K562 (cell line): ENCODE results near the gene DHRS3. TPM values are rescaled to one million over a fixed set of nuclear protein-coding genes. Genes with fewer than 3 reads are reported as not detected.

Source experiments
- ATAC-seq: fragments of 200-7000 bp; cut with Tn5 transposase; 3 replicates; pipeline ENCODE4 v1.9.1; 2020; ENCODE audit warnings: moderate library complexity
- BruUV-seq: library from RNA; stranded (reverse); fragments of 400-500 nt; replicated peaks from 2 replicates; lab custom pipeline; 2021; lab: Mats Ljungman, UMichigan
- CTCF ChIA-PET: fragments of 300-600 bp; formaldehyde crosslinking; extraction: SDS; loops from one replicate; lab custom pipeline; 2021; ENCODE audit warnings: low intra/inter-chr PET ratio; lab: Yijun Ruan, JAX
- POLR2A ChIA-PET: fragments of 300-600, 350-650 bp; sonication (Branson Sonifier 250); formaldehyde crosslinking; extraction: SDS; loops from one replicate; lab custom pipeline; 2021; ENCODE audit warnings: antibody characterized with exemption, inconsistent platforms; lab: Yijun Ruan, JAX
- DNase-seq, 4 experiments: peaks; one replicate each; pipeline versions ENCODE4 v3.0.0 to v3.0.0-alpha.2; 2011 to 2018; ENCODE audit warnings: low spot score in 3 of 4, mixed read lengths in 3 of 4; ENCODE audit errors: extremely low read depth in 1 of 4
- FAIRE-seq: peaks from 2 replicates; lab custom pipeline; 2011; peaks lifted over from hg19 to GRCh38; lab: Jason Lieb, UNC
- H2AFZ ChIP-seq: 2 replicates; pipeline ENCODE4 v1.6.0; 2011; ENCODE audit warnings: low read depth, low read length, control low read depth, inconsistent platforms
- H3K27ac ChIP-seq: fragments of 200-600 bp; 3 replicates; pipeline ENCODE4 v1.8.0; 2011; ENCODE audit warnings: low read depth, mild to moderate bottlenecking, control low read depth, inconsistent platforms, low read length, moderate library complexity, mixed read lengths; ENCODE audit errors: extremely low read depth
- H3K27me3 ChIP-seq, 2 experiments: fragments of 300-600 bp in 1 of 2; 2 replicates in 1 of 2; 3 replicates in 1 of 2; pipeline versions ENCODE4 v1.6.0 to v1.8.0; 2011; ENCODE audit warnings: inconsistent platforms in 2 of 2, low read length in 2 of 2, mild to moderate bottlenecking in 1 of 2, mixed read lengths in 1 of 2, moderate library complexity in 1 of 2; ENCODE audit not compliant: control insufficient read depth in 2 of 2, insufficient read depth in 2 of 2
- H3K36me3 ChIP-seq: fragments of 300-600 bp; 3 replicates; pipeline ENCODE4 v1.8.0; 2011; ENCODE audit warnings: mild to moderate bottlenecking, low read length, inconsistent platforms; ENCODE audit not compliant: control insufficient read depth, insufficient read depth
- H3K4me1 ChIP-seq, 2 experiments: fragments of 200-600 bp in 1 of 2; replicated peaks in 1 of 2; 2 replicates in 1 of 2; 3 replicates in 1 of 2; pipeline versions ENCODE4 v1.5.1 to v1.8.0; 2011; ENCODE audit warnings: inconsistent platforms in 2 of 2, low read length in 2 of 2, mild to moderate bottlenecking in 1 of 2, mixed read lengths in 1 of 2, moderate library complexity in 1 of 2; ENCODE audit not compliant: control insufficient read depth in 2 of 2, insufficient read depth in 2 of 2
- H3K4me2 ChIP-seq: 2 replicates; pipeline ENCODE4 v1.6.1; 2011; ENCODE audit warnings: low read length, control low read depth, inconsistent platforms, mixed read lengths; ENCODE audit not compliant: insufficient read depth
- H3K4me3 ChIP-seq: fragments of 200-600 bp; sonication (generic), shearing (Covaris generic); 2 replicates; pipeline ENCODE4 v1.5.1; 2016; ENCODE audit warnings: control low read depth, inconsistent platforms
- H3K79me2 ChIP-seq: fragments of 200-600 bp; 3 replicates; pipeline ENCODE4 v1.8.0; 2011; ENCODE audit warnings: low read length, inconsistent platforms; ENCODE audit not compliant: control insufficient read depth, insufficient read depth
- H3K9ac ChIP-seq, 2 experiments: 2 replicates each; pipeline versions ENCODE4 v1.6.0 to v1.6.1; 2011; ENCODE audit warnings: low read depth in 2 of 2, low read length in 2 of 2, control low read depth in 1 of 2, inconsistent platforms in 1 of 2, mild to moderate bottlenecking in 1 of 2, mixed read lengths in 1 of 2; ENCODE audit not compliant: insufficient read depth in 1 of 2
- H3K9me1 ChIP-seq: one replicate; pipeline ENCODE4 v1.6.0; 2011; ENCODE audit warnings: inconsistent platforms, mild to moderate bottlenecking, low read length, moderate library complexity; ENCODE audit not compliant: control insufficient read depth, insufficient read depth
- H3K9me3 ChIP-seq: replicated peaks from 2 replicates; pipeline ENCODE4 v1.5.1; 2011; ENCODE audit warnings: low read depth, low read length, inconsistent platforms; ENCODE audit not compliant: control insufficient read depth, insufficient read depth
- H4K20me1 ChIP-seq: replicated peaks from 2 replicates; pipeline ENCODE4 v1.6.1; 2011; ENCODE audit warnings: low read length, inconsistent platforms, mixed read lengths; ENCODE audit not compliant: control insufficient read depth, insufficient read depth
- ARNT ChIP-seq, 2 experiments: fragments of 450-650 bp; IDR thresholded peaks; 2 replicates each; pipeline ENCODE4 v1.6.1; 2016; ENCODE audit warnings: mild to moderate bottlenecking in 1 of 2
- CEBPG ChIP-seq, 3 experiments: fragments of 200-800 bp in 1 of 3; sonication (Bioruptor generic) in 1 of 3; sonication (generic) in 1 of 3; formaldehyde crosslinking in 1 of 3; IDR thresholded peaks in 2 of 3; conservative IDR thresholded peaks in 1 of 3; 2 replicates each; pipeline versions ENCODE4 v1.6.1 to v1.8.0; 2016 to 2022; ENCODE audit warnings: missing compliant biosample characterization in 2 of 3, missing genetic modification characterization in 2 of 3, mild to moderate bottlenecking in 1 of 3, missing genetic modification reagents in 1 of 3
- HNRNPK ChIP-seq: fragments of 200-400 bp; formaldehyde crosslinking; IDR thresholded peaks from one replicate; pipeline ENCODE4 v1.6.1; 2018; ENCODE audit warnings: mild to moderate bottlenecking, low read depth, low read length; ENCODE audit not compliant: poor library complexity, severe bottlenecking
- MXI1 ChIP-seq: IDR thresholded peaks from 2 replicates; pipeline ENCODE4 v1.6.1; 2011; ENCODE audit warnings: low read depth, mild to moderate bottlenecking, improper control_type of control experiment, low read length
- POLR2H ChIP-seq: IDR thresholded peaks from 2 replicates; pipeline ENCODE4 v1.6.1; 2016; ENCODE audit warnings: missing genetic modification characterization, low read depth, mild to moderate bottlenecking, control low read depth, missing compliant biosample characterization, moderate library complexity
- RBM15 ChIP-seq: fragments of 200-400 bp; formaldehyde crosslinking; IDR thresholded peaks from 2 replicates; pipeline ENCODE4 v1.6.1; 2018; ENCODE audit warnings: mild to moderate bottlenecking, low read length, moderate library complexity; ENCODE audit not compliant: insufficient read depth
- SIN3A ChIP-seq, 2 experiments: fragments of 150-350 bp in 1 of 2; IDR thresholded peaks; 2 replicates each; pipeline ENCODE4 v1.6.1; 2011 to 2016; ENCODE audit warnings: borderline replicate concordance in 2 of 2, low read depth in 2 of 2, low read length in 2 of 2, mild to moderate bottlenecking in 2 of 2, moderate library complexity in 2 of 2; ENCODE audit not compliant: control insufficient read depth in 1 of 2
- SLC30A9 ChIP-seq: fragments of 250-450 bp; sonication (Bioruptor Pico); IDR thresholded peaks from 2 replicates; pipeline ENCODE4 v1.8.0; 2022; ENCODE audit warnings: mild to moderate bottlenecking, moderate library complexity
- SMAD3 ChIP-seq: fragments of 450-650 bp; formaldehyde crosslinking; conservative IDR thresholded peaks from 2 replicates; pipeline ENCODE4 v1.4.0; 2020; ENCODE audit warnings: mild to moderate bottlenecking
- SMARCC2 ChIP-seq: fragments of 450-650 bp; IDR thresholded peaks from 2 replicates; pipeline ENCODE4 v1.6.1; 2017; ENCODE audit warnings: antibody characterized with exemption, moderate library complexity, mild to moderate bottlenecking, low read depth
- ZNF212 ChIP-seq: fragments of 450-650 bp; formaldehyde crosslinking; IDR thresholded peaks from 2 replicates; pipeline ENCODE4 v1.4.0; 2020; ENCODE audit warnings: mild to moderate bottlenecking
- WGBS: fragments of 100-300 bp; shearing (Covaris generic); methylation state at CpG from one replicate; pipeline ENCODE4 v1.1.6; 2016; ENCODE audit warnings: low coverage, mixed read lengths; ENCODE audit not compliant: insufficient coverage; ENCODE audit errors: missing lambda C conversion rate; 5-methylcytosine and 5-hydroxymethylcytosine counted together
- in situ Hi-C: fragments of 300-500 bp; cut with MboI; formaldehyde crosslinking; loops from 4 replicates; pipeline ENCODE4 v1.15.0; 2018; ENCODE audit warnings: inconsistent platforms, mixed read lengths
- intact Hi-C: fragments of 100-400 bp; cut with micrococcal nuclease; formaldehyde crosslinking; loops from 2 replicates; pipeline ENCODE4 v1.14.2; 2022
- polyA plus RNA-seq, 8 experiments: library from polyadenylated mRNA; depleted of rRNA in 4 of 8; stranded (reverse) in 5 of 8; unstranded in 3 of 8; fragments of >200 nt; fragmentation: Nextera tagmentation in 2 of 8; fragmentation: Illumina TruSeq in 1 of 8; extraction: Ambion mirVana in 2 of 8; extraction: Trizol in 1 of 8; gene quantifications; 2 replicates each; pipeline versions ENCODE4 v1.2.1 to v1.2.3, GENCODE V29; 2011 to 2014; ENCODE audit warnings: inconsistent platforms in 1 of 8, missing spikeins in 1 of 8
- total RNA-seq, 7 experiments: library from RNA; depleted of rRNA in 6 of 7; stranded (reverse); fragments of >200 nt in 6 of 7; fragmentation: Illumina TruSeq in 2 of 7; extraction: Trizol in 2 of 7; gene quantifications; 2 replicates each; pipeline versions ENCODE4 v1.2.1 to v1.2.3, GENCODE V29; 2011 to 2021; ENCODE audit warnings: low replicate concordance in 1 of 7
- TF ChIP-seq, protein P1 (sequence below): fragments of 450-650 bp; IDR thresholded peaks from 2 replicates; pipeline ENCODE4 v1.7.0; 2016; ENCODE audit warnings: borderline replicate concordance
- TF ChIP-seq, protein P2 (sequence below): sonication (generic); formaldehyde crosslinking; IDR thresholded peaks from 2 replicates; pipeline ENCODE4 v1.8.0; 2022; ENCODE audit warnings: mild to moderate bottlenecking, missing genetic modification reagents
- TF ChIP-seq, protein P3 (sequence below): fragments of 450-650 bp; formaldehyde crosslinking; IDR thresholded peaks from 2 replicates; pipeline ENCODE4 v1.4.0; 2022; ENCODE audit warnings: mild to moderate bottlenecking, moderate library complexity
- TF ChIP-seq, protein P4 (sequence below): fragments of 450-650 bp; IDR thresholded peaks from one replicate; pipeline ENCODE4 v1.6.1; 2018; ENCODE audit warnings: mild to moderate bottlenecking, moderate library complexity; ENCODE audit not compliant: partially characterized antibody

Gene DHRS3
- total and polyA plus RNA-seq, 9 of the 15 experiments (the other 6 are each of a cell fraction or from before 2014, with no cell fraction given) = 21.0 to 116 (median 58.7) TPM

DNA sequence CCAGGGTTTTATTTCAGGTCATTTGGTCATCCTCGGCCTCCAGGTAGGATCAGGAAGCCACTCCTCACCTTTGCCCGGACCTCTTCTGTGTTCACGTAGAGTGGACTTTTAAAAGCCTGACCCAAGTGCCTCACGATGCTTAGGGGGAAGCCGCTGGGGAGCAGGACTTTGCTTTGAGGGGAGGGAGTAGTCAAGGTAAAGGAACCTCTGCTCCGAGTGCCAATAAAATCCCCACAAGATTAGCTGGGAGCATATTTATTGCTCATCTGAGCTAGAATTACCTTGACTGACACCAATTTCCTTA lies 603 bp upstream of the DHRS3 start (continued):
- TF ChIP-seq, protein P1, sequence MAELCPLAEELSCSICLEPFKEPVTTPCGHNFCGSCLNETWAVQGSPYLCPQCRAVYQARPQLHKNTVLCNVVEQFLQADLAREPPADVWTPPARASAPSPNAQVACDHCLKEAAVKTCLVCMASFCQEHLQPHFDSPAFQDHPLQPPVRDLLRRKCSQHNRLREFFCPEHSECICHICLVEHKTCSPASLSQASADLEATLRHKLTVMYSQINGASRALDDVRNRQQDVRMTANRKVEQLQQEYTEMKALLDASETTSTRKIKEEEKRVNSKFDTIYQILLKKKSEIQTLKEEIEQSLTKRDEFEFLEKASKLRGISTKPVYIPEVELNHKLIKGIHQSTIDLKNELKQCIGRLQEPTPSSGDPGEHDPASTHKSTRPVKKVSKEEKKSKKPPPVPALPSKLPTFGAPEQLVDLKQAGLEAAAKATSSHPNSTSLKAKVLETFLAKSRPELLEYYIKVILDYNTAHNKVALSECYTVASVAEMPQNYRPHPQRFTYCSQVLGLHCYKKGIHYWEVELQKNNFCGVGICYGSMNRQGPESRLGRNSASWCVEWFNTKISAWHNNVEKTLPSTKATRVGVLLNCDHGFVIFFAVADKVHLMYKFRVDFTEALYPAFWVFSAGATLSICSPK = no peak
- no peak for TF ChIP-seq MXI1
- TF ChIP-seq HNRNPK = no peak

DNA sequence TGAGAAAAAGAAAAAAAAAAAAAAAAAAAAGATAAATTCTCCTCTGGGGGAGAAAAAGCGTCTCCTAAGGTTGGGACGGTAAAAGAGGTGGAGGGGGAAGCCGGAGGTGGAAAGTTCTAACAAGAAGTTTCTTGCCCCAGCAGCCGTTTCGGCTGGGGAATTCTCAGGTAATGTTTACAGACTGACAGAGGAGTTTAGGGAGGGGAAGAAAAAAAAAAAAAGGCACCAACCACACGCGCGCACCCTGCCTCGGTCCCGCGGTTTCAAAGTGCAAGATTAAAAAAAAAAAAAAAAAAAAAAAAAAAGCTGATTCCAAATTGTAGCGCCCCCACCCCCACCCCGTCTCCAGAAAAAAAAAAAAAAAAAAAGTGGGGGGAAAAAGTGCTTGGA lies 504 bp downstream of the DHRS3 start:
- no peak for ATAC-seq
- BruUV-seq = no TSS peak
- DNase-seq = peak in 1 of 4 experiments; percentile 58
- Histone ChIP-seq H2AFZ (peak overlapping the region; percentile 80), H3K9me3 (0 out of 2 replicates have a peak, but pooled peaks cover 2% of the 10 kb centered on the region), H3K4me2 (peak overlapping the region; percentile 97; the same call in 1 of the 2 replicates), H3K9me1 (no peaks in the 10 kb centered on the region), H4K20me1 (0 out of 2 replicates have a peak, but pooled peaks cover 5% of the 10 kb centered on the region), H3K9ac (peak overlapping the region; percentile 94 to 97), H3K27ac (peak overlapping the region; percentile 94), H3K4me3 (peak overlapping the region; percentile 71), H3K4me1 (peaks cover 28 to 38% of the 10 kb centered on the region in 2 experiments), H3K36me3 (peaks cover 28% of the 10 kb centered on the region), H3K79me2 (peaks cover 79% of the 10 kb centered on the region), H3K27me3 (no peaks in the 10 kb centered on the region)
- in situ Hi-C loops (loop anchor here (5.0 to 25.0 kb wide), 2 partner anchors 210 to 305 kb away; no protein-coding TSS in a partner anchor), intact Hi-C loops (loop anchor here (5.0 kb wide), 2 partner anchors 90 to 140 kb away; no protein-coding TSS in a partner anchor)
- no peak for FAIRE-seq
- ChIA-PET POLR2A (interaction anchor here (0.6 to 4.1 kb wide), 9 partner anchors 8 to 709 kb away, joined by 3 to 24 read pairs (median 5); no protein-coding TSS in a partner anchor), CTCF (interaction anchor here (0.6 kb wide), 1 partner anchor 387 kb away, joined by 3 read pairs; no protein-coding TSS in a partner anchor)
- 45% methylated on average over 11 of the region's 13 CpGs for WGBS
- TF ChIP-seq CEBPG (CRISPR knock-in tag; IDR thresholded peaks at IDR 0.05) = no peak
- no peak for TF ChIP-seq CEBPG (tag; conservative IDR thresholded peaks at IDR 0.05 in 1 of 2, IDR thresholded peaks at IDR 0.05 in 1 of 2)
- TF ChIP-seq, protein P2, sequence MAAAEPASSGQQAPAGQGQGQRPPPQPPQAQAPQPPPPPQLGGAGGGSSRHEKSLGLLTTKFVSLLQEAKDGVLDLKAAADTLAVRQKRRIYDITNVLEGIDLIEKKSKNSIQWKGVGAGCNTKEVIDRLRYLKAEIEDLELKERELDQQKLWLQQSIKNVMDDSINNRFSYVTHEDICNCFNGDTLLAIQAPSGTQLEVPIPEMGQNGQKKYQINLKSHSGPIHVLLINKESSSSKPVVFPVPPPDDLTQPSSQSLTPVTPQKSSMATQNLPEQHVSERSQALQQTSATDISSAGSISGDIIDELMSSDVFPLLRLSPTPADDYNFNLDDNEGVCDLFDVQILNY (CRISPR knock-in tag) = no peak
- TF ChIP-seq SMAD3 (CRISPR knock-in tag) = no peak
- TF ChIP-seq, protein P3, sequence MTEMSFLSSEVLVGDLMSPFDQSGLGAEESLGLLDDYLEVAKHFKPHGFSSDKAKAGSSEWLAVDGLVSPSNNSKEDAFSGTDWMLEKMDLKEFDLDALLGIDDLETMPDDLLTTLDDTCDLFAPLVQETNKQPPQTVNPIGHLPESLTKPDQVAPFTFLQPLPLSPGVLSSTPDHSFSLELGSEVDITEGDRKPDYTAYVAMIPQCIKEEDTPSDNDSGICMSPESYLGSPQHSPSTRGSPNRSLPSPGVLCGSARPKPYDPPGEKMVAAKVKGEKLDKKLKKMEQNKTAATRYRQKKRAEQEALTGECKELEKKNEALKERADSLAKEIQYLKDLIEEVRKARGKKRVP (CRISPR knock-in tag) = no peak
- no peak for TF ChIP-seq RBM15
- TF ChIP-seq ZNF212 (CRISPR knock-in tag) = no peak
- 0 out of 2 replicates have a peak, but pooled peaks have one; percentile 5 for TF ChIP-seq POLR2H (tag)
- TF ChIP-seq SLC30A9 = no peak
- TF ChIP-seq SMARCC2 = no peak
- TF ChIP-seq, protein P4, sequence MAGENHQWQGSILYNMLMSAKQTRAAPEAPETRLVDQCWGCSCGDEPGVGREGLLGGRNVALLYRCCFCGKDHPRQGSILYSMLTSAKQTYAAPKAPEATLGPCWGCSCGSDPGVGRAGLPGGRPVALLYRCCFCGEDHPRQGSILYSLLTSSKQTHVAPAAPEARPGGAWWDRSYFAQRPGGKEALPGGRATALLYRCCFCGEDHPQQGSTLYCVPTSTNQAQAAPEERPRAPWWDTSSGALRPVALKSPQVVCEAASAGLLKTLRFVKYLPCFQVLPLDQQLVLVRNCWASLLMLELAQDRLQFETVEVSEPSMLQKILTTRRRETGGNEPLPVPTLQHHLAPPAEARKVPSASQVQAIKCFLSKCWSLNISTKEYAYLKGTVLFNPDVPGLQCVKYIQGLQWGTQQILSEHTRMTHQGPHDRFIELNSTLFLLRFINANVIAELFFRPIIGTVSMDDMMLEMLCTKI = no peak
- peak in 1 of 2 experiments; percentile 22; a peak in 2 of 4 replicates for TF ChIP-seq ARNT (IDR thresholded peaks at IDR 0.05)
- TF ChIP-seq SIN3A (IDR thresholded peaks at IDR 0.05; ENCODE audit: borderline replicate concordance in 2 of 2, control insufficient read depth in 1 of 2, low read depth in 2 of 2, low read length in 2 of 2) = no peak
